Measurements from ENCODE around the gene GRK7. TPM values are rescaled to one million over a fixed set of nuclear protein-coding genes. Genes with fewer than 3 reads are reported as not detected.

The GRK7 gene
- polyA plus RNA-seq, 4 donors = 0.13 to 0.21 (median 0.14) TPM

Other genes with a start within 250 kb of the GRK7 start
- gene RNF7, start 25.1 kb upstream of the GRK7 start, polyA plus RNA-seq (ENCODE audit: insufficient read length in 4 of 4) = 100 to 1,000 TPM; 104 to 127 (median 113) TPM
- gene ATP1B3, start 113.2 kb downstream of the GRK7 start, polyA plus RNA-seq (ENCODE audit: insufficient read length in 4 of 4) = 100 to 1,000 TPM; 170 to 205 (median 189) TPM

All from right renal pelvis (tissue), 4 donors.